Aortic smooth muscle cell (primary cell): Measurements from ENCODE around the gene TEX9. TPM values are rescaled to one million over a fixed set of nuclear protein-coding genes. Genes with fewer than 3 reads are reported as not detected.

Experiments used
- total RNA-seq: library from RNA; depleted of rRNA; stranded (reverse); fragments of >200 nt; gene quantifications from 2 replicates; pipeline ENCODE4 v1.2.3, GENCODE V29; 2014

TEX9 gene
- 4.2 and 6.2 TPM in 2 replicates for total RNA-seq

GRCh38 chr15:56365075-56365711 is at the start of gene TEX9:
TSS of gene TEX9 (plus strand) at chr15:56365426. CDS start at chr15:56365451, 25 bp downstream.

GRCh38 chr15:56464893-56465520 is 99.8 kb downstream of the TEX9 start, which contains the start of gene MNS1:
TSS of gene MNS1 (minus strand) at chr15:56465137. CDS start at chr15:56464972, 165 bp downstream.

Other genes starting within 250 kb of the TEX9 start
- 2.2 and 4.6 TPM in 2 replicates for gene RFX7, start 121.5 kb upstream of the TEX9 start, total RNA-seq
- 3.5 and 4.0 TPM in 2 replicates for gene MNS1, start 99.7 kb downstream of the TEX9 start, total RNA-seq